DMS 273 (cell line): Measurements from ENCODE around the gene PCCA.
A peak's percentile ranks its signal among the peaks of the same experiment; 100 is the strongest.
"Not testable (repeated sequence)": the region's sequence is repeated elsewhere in the genome, so short reads cannot be mapped to it uniquely, and the experiment has no call there.

Experiments
- DNase-seq: peaks from one replicate; lab custom pipeline; 2025; ENCODE audit not compliant: unreplicated experiment; lab: John Stamatoyannopoulos, UW

Gene PCCA

GRCh38 chr13:100097821-100098220 lies 8.9 kb downstream of the PCCA start:
- DNase-seq: no peak

DNA sequence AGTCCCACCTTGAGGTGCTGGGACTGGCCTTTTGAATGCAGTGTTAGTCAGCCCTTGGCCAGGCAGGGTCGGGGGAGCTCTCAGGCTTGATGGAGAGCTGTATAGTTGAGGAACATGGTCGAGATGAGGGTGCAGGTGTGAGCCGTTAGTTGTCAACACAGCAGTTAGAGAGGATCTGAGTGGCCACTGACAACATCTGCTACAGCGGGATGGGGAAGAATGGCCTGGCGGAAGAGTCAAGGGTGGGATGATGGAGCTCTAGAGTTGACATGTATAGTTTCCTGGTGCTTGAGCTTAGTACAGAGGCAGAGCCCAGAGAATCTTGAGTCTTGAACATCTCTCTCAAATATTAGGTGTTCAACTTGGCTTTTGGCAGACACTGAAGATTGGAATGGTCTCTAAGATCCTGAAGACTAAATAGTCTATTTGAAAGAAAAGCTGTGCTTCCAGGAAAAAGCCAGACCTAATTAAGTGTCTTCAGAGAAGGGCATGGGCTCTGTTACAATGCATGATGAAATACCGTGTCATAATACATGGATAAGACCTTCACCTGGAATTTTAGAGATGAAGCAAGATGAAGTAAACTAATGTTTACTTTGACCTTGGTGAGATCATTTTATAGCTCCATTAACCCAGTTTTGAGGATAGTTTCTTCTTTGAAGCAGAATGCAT lies 9.7 kb downstream of the PCCA start:
- DNase-seq: no peak

DNA sequence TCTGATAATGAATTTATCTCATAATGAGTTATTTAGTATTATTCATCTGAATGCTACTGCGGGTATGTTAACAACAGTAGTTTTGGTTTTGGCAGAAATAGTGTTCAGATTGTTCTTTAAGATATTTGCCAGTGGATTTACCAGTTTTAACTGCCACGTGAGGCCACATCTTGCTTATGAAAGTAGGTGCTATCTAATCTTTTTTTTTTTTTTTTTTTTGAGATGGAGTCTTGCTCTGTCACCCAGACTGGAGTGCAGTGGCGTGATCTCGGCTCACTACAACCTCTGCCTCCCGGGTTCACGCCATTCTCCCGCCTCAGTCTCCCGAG lies 10.2 kb downstream of the PCCA start:
- DNase-seq: not testable (repeated sequence)

DNA sequence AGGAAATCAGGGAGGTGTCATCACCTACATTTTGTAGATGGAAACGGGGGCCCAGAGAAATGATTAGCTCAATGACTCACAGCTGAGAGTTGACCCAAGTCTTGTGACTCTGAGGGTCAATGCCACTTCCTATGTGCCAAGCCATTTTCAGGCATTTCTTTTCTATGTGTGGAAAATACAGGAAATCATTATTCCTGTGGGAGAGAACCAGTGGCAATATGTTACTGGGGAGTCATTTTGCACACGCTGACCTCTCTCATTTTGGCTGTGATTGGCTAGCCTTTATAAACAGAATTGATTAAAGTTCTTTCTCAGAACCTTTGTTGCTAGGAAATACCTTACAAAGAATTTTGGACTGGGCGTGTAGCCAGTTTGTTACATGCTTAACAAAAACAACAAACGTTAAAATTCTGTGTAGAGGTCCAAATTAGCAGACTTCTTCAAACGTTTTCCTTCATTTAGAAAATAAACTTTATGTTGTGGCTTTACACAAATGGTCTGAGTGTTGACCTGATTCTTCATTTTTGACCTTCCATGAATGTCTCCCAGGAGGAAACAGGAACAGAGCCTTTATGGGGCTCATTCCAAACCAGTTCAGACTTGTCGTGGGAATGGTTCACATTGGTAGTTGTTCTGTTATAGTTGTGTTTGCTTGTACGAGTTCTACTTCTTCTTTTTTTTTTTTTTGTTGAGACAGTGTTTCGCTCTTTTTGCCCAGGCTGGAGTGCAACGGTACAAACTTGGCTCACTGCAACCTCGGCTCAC lies 11.4 kb downstream of the PCCA start:
- peak; percentile 31 for DNase-seq

DNA sequence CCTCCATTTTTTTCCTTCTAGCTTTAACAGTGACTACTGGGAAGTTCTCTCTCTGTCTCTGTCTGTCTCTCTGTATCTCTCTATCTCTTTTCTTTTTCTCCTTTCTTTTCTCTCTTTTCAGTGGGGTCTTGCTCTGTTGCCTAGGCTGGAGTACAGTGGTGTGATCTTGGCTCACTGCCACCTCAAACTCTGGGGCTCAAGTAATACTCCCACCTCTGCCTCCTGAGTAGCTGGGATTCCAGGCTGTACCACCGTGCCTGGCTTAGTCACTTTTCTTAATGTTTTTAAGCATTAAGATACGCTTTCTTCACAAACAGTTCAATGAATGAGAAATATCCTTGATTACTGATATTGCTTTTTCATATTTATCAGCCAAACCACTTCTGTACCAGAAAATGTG lies 13.1 kb downstream of the PCCA start:
- no peak for DNase-seq

- DNase-seq: no peak
Observed at GRCh38 chr13:100106005-100106404, 17.1 kb downstream of the PCCA start.

GRCh38 chr13:100106705-100107104 lies 17.8 kb downstream of the PCCA start:
- DNase-seq: no peak

DNA sequence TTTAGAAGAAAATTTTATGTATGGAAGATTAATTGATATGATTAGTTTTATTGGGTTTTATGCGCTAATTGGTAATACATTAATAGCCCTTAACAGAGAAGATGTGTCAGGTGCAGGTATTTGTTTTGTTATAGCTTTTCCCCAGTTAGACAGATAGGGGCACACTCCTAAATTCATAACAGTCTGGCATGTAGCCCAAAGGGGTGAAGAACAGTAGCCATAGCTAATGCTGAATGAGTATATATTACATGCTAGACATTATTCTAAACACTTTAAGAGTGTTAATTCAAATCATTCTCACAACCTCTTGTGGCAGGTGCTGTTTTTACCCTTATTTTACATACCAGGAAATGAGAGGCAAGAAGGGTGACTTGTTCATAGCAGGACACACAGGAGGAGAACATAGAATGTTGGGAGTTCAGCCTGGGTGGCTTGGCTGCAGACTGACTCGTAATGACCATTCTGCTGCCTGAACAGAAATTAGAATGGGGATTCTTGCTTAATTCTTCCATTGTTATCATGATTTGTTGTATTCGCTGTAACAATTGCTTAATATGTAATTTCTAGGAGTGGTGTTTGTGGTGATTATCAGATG lies 20.1 kb downstream of the PCCA start:
- DNase-seq: peak; percentile 3

- no peak for DNase-seq
Observed at GRCh38 chr13:100110269-100110668, 21.4 kb downstream of the PCCA start.

DNA sequence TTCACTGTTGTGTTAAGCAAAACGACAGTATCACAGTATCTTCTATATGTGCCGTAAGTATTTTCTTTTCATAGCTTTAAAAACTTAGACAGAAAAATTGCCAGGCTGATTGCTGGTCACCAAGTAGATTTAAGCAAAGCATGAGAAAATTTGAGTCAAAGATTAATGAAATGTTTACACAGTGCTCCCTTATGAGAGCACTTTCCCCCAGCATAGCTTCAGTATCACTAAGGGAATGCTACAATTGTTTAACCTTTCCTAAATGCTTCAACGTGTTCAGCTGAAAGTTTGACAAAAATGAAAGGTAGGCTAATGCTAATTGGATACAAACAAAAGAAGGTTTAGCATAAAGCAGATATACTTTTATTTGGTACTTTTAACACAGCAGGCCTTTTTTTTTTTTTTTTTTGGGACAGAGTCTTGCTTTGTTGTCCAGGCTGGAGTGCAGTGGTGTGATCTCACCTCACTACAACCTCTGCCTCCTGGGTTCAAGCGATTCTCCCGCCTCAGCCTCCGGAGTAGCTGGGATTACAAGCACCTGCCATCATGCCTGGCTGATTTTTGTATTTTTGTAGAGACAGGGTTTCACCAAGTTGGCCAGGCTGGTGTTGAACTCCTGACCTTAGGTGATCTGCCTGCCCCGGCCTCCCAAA lies 23.4 kb downstream of the PCCA start:
- no peak for DNase-seq

DNA sequence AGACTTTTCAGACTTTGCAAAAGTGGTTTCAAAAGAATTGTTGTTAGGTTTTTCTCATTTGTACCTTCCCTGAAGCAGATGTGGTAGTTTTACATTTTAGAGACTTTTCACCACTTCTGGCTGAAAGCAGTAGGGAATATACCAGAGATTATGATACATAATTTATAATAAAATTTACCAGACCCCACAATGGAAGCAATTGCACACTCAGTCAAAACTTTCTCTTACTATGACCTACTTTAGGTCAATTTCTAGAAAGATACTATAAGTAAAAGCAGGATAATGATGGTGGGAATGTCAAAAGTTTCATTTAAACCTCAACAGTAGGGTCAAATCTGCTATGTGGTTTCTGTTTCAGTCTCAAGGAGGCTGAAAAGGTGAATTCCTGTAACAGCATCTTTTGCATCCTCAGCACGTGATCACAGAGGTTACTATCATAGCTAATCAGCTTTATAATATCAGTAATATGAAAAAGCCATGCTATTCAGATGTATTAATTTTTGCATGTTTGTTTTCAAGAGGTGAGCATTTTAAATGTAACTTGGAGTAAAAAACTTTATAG lies 26.9 kb downstream of the PCCA start:
- DNase-seq: no peak

DNA sequence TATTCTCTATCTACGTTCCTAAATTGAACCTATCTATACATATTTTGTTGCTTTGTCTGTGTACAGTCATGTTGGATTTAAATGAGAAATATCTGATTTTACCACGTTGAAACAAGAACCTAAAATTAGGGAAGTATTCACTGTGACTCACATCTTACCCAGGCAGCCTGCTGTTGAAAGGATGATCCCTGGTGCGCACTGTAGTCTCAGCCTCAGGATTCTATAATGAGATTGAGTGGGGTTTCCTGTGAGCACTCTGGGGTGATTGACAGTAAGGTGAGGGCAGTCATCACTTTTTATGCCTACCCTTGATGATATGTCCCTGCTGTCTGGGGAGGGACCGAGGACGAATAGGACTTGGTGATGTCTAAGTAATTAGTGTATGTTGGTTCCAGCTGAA lies 35.4 kb downstream of the PCCA start:
- no peak for DNase-seq

DNA sequence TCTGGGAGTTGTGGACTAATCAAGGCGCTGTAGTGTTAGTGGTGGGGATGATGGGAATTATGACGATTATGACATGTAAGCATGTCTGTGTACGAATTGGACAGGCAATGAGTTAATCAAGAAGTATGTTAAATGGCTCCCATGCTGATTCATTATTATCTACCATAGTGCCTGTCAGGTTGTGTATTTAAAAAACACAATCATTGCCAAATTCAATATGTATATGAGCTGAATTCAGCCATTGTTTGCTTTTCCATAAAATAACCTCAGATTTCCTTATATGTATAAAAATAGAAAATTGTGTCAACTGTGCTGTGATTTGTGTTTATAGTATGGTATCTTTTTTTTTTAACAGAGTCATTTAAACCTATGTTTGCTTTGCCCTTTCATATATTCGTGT lies 37.1 kb downstream of the PCCA start:
- no peak for DNase-seq

- DNase-seq: no peak
Observed at GRCh38 chr13:100128373-100128772, 39.5 kb downstream of the PCCA start.

GRCh38 chr13:100128838-100129237 lies 39.9 kb downstream of the PCCA start:
- DNase-seq: no peak

GRCh38 chr13:100129605-100130004 lies 40.7 kb downstream of the PCCA start:
- no peak for DNase-seq

DNA sequence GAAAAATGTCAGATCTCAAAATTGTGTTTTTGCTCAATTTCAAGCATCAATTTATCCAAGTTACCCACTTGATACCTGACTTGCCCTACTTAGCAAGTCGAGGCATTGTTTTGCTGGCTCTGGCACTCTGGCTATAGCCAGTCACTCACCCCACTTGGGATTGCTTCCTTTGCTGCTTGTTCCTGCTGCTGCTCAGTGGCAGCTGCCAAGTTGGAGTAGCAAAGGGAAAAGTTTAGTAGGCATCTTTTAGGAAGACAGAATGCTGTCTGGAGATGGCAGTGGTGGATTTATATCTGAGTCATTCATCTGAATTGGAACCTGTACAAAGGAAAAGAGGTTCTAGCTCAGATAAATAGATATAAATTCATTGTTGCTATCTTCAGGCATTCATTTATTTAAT lies 41.2 kb downstream of the PCCA start:
- DNase-seq: peak; percentile 19

GRCh38 chr13:100130930-100131511 lies 42.1 kb downstream of the PCCA start:
- no peak for DNase-seq

GRCh38 chr13:100131863-100132574 lies 43.1 kb downstream of the PCCA start:
- peak; percentile 1 for DNase-seq

DNA sequence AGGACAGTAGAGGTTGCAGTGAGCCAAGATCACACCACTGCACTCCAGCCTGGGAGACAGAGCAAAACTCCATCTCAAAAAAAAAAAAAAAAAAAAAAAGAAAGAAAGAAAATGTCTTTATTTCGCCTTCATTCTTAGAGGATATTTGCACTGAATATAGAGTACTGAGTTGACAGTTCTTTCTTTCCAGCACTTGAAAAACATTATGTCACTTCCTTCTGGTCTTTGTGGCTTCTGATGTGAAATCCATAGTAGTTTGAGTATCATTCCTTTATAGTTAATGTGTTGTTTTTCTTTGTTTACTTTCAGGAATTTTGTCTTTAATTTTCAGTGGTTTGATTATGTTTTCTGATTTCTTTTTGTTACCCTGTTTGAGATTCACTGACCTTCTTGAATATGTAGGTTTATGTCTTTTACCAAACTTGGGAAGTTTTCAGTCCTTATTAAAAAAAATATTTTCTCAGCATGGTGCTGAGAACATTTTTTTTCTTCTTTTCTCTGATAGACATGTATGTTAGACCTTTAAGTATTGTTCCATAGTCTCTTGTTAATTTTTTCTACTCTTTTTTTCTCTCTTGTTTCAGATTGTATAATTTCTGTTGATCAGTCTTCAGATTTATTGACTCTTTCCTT lies 50.1 kb downstream of the PCCA start:
- DNase-seq: no peak
